Effector memory CD8-positive, alpha-beta T cell (primary cell): ENCODE data around the gene RBM20.

Experiments
- ATAC-seq: fragments of 150-1000 bp; cut with Tn5 transposase; replicated peaks from 2 replicates; pipeline ENCODE4 v1.10.0; 2021; ENCODE audit warnings: mild to moderate bottlenecking, moderate library complexity
- DNase-seq, 3 experiments: peaks; one replicate each; pipeline ENCODE4 v3.0.0; 2021
- H3K27ac Mint-ChIP-seq, 2 donors: one replicate each; pipeline ENCODE4 v1.8.0; 2022; ENCODE audit warnings: mild to moderate bottlenecking in 2 of 2, mixed read lengths in 2 of 2, moderate library complexity in 2 of 2
- H3K27me3 Mint-ChIP-seq, 2 donors: one replicate each; pipeline ENCODE4 v1.8.0; 2022; ENCODE audit warnings: mixed read lengths in 2 of 2
- H3K36me3 Mint-ChIP-seq: one replicate; pipeline ENCODE4 v1.8.0; 2022; ENCODE audit warnings: mild to moderate bottlenecking, moderate library complexity, mixed read lengths; ENCODE audit not compliant: insufficient read depth
- H3K4me1 Mint-ChIP-seq, 2 donors: one replicate each; pipeline ENCODE4 v1.8.0; 2022; ENCODE audit warnings: low read depth in 2 of 2, mixed read lengths in 2 of 2
- H3K4me3 Mint-ChIP-seq, 2 donors: one replicate each; pipeline ENCODE4 v1.8.0; 2022; ENCODE audit warnings: mild to moderate bottlenecking in 2 of 2, mixed read lengths in 2 of 2, moderate library complexity in 2 of 2
- H3K9me3 Mint-ChIP-seq, 2 donors: one replicate each; pipeline ENCODE4 v1.8.0; 2022; ENCODE audit warnings: mixed read lengths in 2 of 2

RBM20 gene

GRCh38 chr10:110772454-110773025 is 128.4 kb downstream of the RBM20 start:
- peaks cover 11 to 16% of the 10 kb centered on the region in 2 donors for H3K4me1 Mint-ChIP-seq
- H3K36me3 Mint-ChIP-seq, result peaks cover 3% of the 10 kb centered on the region
- ATAC-seq (no peak), DNase-seq (no peak)
- no peak overlapping the region for H3K27ac Mint-ChIP-seq
- H3K9me3 Mint-ChIP-seq, result no peaks in the 10 kb centered on the region
- no peaks in the 10 kb centered on the region for H3K27me3 Mint-ChIP-seq
- no peak overlapping the region for H3K4me3 Mint-ChIP-seq

- Mint-ChIP-seq H3K36me3 (peaks cover 3% of the 10 kb centered on the region), H3K4me1 (peaks cover 11 to 19% of the 10 kb centered on the region in 2 donors), H3K27me3 (no peaks in the 10 kb centered on the region), H3K9me3 (no peaks in the 10 kb centered on the region), H3K27ac (peak overlapping the region; percentile 1 to 12), H3K4me3 (no peak overlapping the region)
- ATAC-seq (no peak), DNase-seq (no peak)
These were observed 129.5 kb downstream of the RBM20 start for GRCh38 chr10:110773693-110774068.

GRCh38 chr10:110774069-110775019 is 130.2 kb downstream of the RBM20 start:
- Mint-ChIP-seq H3K4me3 (peak overlapping the region in 1 of 2 donors; percentile 4), H3K27me3 (no peaks in the 10 kb centered on the region), H3K36me3 (peaks cover 3% of the 10 kb centered on the region), H3K9me3 (no peaks in the 10 kb centered on the region), H3K27ac (peak overlapping the region; percentile 1 to 12), H3K4me1 (peaks cover 11 to 19% of the 10 kb centered on the region in 2 donors)
- DNase-seq (peak in 1 of 3 experiments; percentile 3), ATAC-seq (peak; percentile 90)

GRCh38 chr10:110775020-110775375 is 130.9 kb downstream of the RBM20 start:
- no peak overlapping the region for H3K4me3 Mint-ChIP-seq
- H3K9me3 Mint-ChIP-seq, result no peaks in the 10 kb centered on the region
- no peak overlapping the region for H3K27ac Mint-ChIP-seq
- peaks cover 11 to 19% of the 10 kb centered on the region in 2 donors for H3K4me1 Mint-ChIP-seq
- H3K27me3 Mint-ChIP-seq, result no peaks in the 10 kb centered on the region
- peaks cover 3% of the 10 kb centered on the region for H3K36me3 Mint-ChIP-seq
- DNase-seq, result no peak
- ATAC-seq, result no peak

GRCh38 chr10:110775406-110775805 is 131.3 kb downstream of the RBM20 start:
- ATAC-seq, result no peak
- H3K27ac Mint-ChIP-seq, result peak overlapping the region in 1 of 2 donors; percentile 56
- no peak for DNase-seq
- H3K27me3 Mint-ChIP-seq, result no peaks in the 10 kb centered on the region
- H3K4me1 Mint-ChIP-seq, result peaks cover 11 to 19% of the 10 kb centered on the region in 2 donors
- peaks cover 3% of the 10 kb centered on the region for H3K36me3 Mint-ChIP-seq
- no peaks in the 10 kb centered on the region for H3K9me3 Mint-ChIP-seq
- no peak overlapping the region for H3K4me3 Mint-ChIP-seq

GRCh38 chr10:110777017-110777416 is 132.9 kb downstream of the RBM20 start:
- peaks cover 11 to 19% of the 10 kb centered on the region in 2 donors for H3K4me1 Mint-ChIP-seq
- H3K27me3 Mint-ChIP-seq, result peaks cover 0 to 8% of the 10 kb centered on the region in 2 donors
- no peak for ATAC-seq
- no peak overlapping the region for H3K4me3 Mint-ChIP-seq
- no peaks in the 10 kb centered on the region for H3K9me3 Mint-ChIP-seq
- peaks cover 3% of the 10 kb centered on the region for H3K36me3 Mint-ChIP-seq
- no peak overlapping the region for H3K27ac Mint-ChIP-seq
- DNase-seq, result no peak

GRCh38 chr10:110777661-110778060 is 133.5 kb downstream of the RBM20 start:
- peaks cover 11 to 19% of the 10 kb centered on the region in 2 donors for H3K4me1 Mint-ChIP-seq
- ATAC-seq, result no peak
- DNase-seq, result no peak
- no peaks in the 10 kb centered on the region for H3K9me3 Mint-ChIP-seq
- H3K36me3 Mint-ChIP-seq, result peaks cover 3% of the 10 kb centered on the region
- peaks cover 0 to 8% of the 10 kb centered on the region in 2 donors for H3K27me3 Mint-ChIP-seq
- no peak overlapping the region for H3K4me3 Mint-ChIP-seq
- H3K27ac Mint-ChIP-seq, result no peak overlapping the region

GRCh38 chr10:110778211-110778610 is 134.1 kb downstream of the RBM20 start:
- Mint-ChIP-seq H3K4me3 (no peak overlapping the region), H3K27me3 (peaks cover 0 to 8% of the 10 kb centered on the region in 2 donors), H3K36me3 (peaks cover 3% of the 10 kb centered on the region), H3K4me1 (peaks cover 14 to 19% of the 10 kb centered on the region in 2 donors), H3K9me3 (no peaks in the 10 kb centered on the region), H3K27ac (no peak overlapping the region)
- no peak for DNase-seq
- ATAC-seq, result no peak

GRCh38 chr10:110779489-110779888 is 135.4 kb downstream of the RBM20 start:
- Mint-ChIP-seq H3K4me1 (peaks cover 13 to 14% of the 10 kb centered on the region in 2 donors), H3K36me3 (peaks cover 3% of the 10 kb centered on the region), H3K9me3 (no peaks in the 10 kb centered on the region), H3K27ac (no peak overlapping the region), H3K27me3 (peaks cover 0 to 8% of the 10 kb centered on the region in 2 donors), H3K4me3 (no peak overlapping the region)
- DNase-seq (no peak), ATAC-seq (no peak)

- H3K27ac Mint-ChIP-seq, result no peak overlapping the region
- H3K4me1 Mint-ChIP-seq, result peaks cover 6 to 9% of the 10 kb centered on the region in 2 donors
- ATAC-seq, result no peak
These were observed 136.6 kb downstream of the RBM20 start for GRCh38 chr10:110780704-110781103.

GRCh38 chr10:110781139-110781538 is 137.0 kb downstream of the RBM20 start:
- H3K4me3 Mint-ChIP-seq, result no peak overlapping the region
- no peak overlapping the region for H3K27ac Mint-ChIP-seq
- peaks cover 6 to 10% of the 10 kb centered on the region in 2 donors for H3K4me1 Mint-ChIP-seq
- no peak for DNase-seq
- H3K27me3 Mint-ChIP-seq, result peaks cover 0 to 8% of the 10 kb centered on the region in 2 donors
- no peaks in the 10 kb centered on the region for H3K36me3 Mint-ChIP-seq
- no peaks in the 10 kb centered on the region for H3K9me3 Mint-ChIP-seq
- ATAC-seq, result no peak

More at GRCh38 chr10:110780704-110781103, 136.6 kb downstream of the RBM20 start:
- no peaks in the 10 kb centered on the region for H3K9me3 Mint-ChIP-seq
- DNase-seq, result no peak
- H3K36me3 Mint-ChIP-seq, result no peaks in the 10 kb centered on the region
- no peak overlapping the region for H3K4me3 Mint-ChIP-seq
- peaks cover 0 to 8% of the 10 kb centered on the region in 2 donors for H3K27me3 Mint-ChIP-seq

- H3K4me3 Mint-ChIP-seq, result no peak overlapping the region
- no peaks in the 10 kb centered on the region for H3K9me3 Mint-ChIP-seq
- DNase-seq, result no peak
- no peaks in the 10 kb centered on the region for H3K36me3 Mint-ChIP-seq
- H3K27ac Mint-ChIP-seq, result no peak overlapping the region
- ATAC-seq, result no peak
- H3K27me3 Mint-ChIP-seq, result peaks cover 0 to 8% of the 10 kb centered on the region in 2 donors
- peaks cover 6 to 13% of the 10 kb centered on the region in 2 donors for H3K4me1 Mint-ChIP-seq
These were observed 138.5 kb downstream of the RBM20 start for GRCh38 chr10:110782616-110783015.

GRCh38 chr10:110783509-110784107 is 139.5 kb downstream of the RBM20 start:
- H3K4me1 Mint-ChIP-seq, result peaks cover 3 to 13% of the 10 kb centered on the region in 2 donors
- H3K9me3 Mint-ChIP-seq, result no peaks in the 10 kb centered on the region
- peak; percentile 96 for ATAC-seq
- peaks cover 0 to 8% of the 10 kb centered on the region in 2 donors for H3K27me3 Mint-ChIP-seq
- no peaks in the 10 kb centered on the region for H3K36me3 Mint-ChIP-seq
- DNase-seq, result peak; percentile 38 to 47 (median 47)
- H3K27ac Mint-ChIP-seq, result peak overlapping the region; percentile 49 to 59
- H3K4me3 Mint-ChIP-seq, result no peak overlapping the region
